LHCN-M2 (cell line): ENCODE results near the gene SF3B2. TPM values are rescaled to one million over a fixed set of nuclear protein-coding genes. Genes with fewer than 3 reads are reported as not detected.
A peak's percentile ranks its signal among the peaks of the same experiment; 100 is the strongest.

Source experiments
- DNase-seq: peaks from one replicate; pipeline ENCODE4 v3.0.0-alpha.2; 2012; ENCODE audit warnings: low read depth
- total RNA-seq: library from RNA; depleted of rRNA; stranded (reverse); fragments of >200 nt; gene quantifications from 2 replicates; pipeline ENCODE4 v1.2.3, GENCODE V29; 2014

Gene SF3B2
- total RNA-seq, 1 experiment from 2014 or later, result 163 TPM

DNA sequence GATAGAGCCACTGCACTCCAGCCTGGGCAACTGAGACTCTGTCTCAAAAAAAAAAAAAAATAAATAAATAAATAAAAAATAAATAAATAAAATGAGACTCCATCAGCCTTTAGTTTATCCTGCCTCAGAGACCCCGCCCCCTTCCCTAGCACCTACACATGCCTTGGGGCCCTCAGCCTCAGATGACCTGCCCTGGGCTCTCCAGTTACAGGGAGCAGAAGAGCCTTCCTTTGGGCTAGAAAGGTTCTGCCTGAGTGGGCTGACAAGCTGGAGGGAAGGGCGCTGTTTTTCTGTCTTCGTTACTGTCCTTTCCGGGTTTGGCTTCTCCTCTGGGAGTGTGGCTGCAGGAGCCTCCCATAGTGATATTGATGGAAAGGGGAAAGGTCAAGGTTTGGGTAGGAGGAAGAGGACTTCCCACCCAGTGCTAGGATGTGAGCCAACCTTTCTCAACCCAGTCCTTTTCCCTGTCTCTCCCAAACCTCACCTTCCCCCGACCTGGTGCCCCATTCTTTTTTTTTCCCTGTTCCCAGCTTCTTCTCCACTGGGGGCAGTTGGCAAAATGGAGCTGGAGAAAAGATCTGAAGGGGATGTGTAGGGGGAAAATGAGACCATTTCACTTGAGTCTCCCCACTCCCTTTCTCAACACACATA, 1.5 kb upstream of the SF3B2 start:
- DNase-seq, result no peak

DNA sequence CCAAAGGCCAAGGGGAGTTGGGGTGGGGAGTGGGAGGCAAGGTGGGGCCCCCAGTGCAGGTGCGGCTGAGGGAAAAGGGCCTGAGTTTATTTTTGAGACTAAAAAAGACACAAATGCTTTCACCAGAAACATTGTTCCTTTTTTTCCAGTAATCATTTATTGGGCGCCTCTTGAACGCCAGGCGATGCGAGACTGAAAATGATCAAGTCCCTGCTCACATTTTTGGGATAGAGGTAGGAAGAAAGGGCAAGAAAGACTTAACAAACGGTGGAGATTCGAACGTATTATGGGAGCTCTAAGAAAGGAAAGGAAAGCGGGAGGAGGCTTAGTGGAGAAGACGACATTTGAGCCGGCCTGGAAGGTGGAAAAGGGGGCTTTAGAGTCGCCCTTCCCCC, 796 bp upstream of the SF3B2 start:
- DNase-seq, result no peak

DNA sequence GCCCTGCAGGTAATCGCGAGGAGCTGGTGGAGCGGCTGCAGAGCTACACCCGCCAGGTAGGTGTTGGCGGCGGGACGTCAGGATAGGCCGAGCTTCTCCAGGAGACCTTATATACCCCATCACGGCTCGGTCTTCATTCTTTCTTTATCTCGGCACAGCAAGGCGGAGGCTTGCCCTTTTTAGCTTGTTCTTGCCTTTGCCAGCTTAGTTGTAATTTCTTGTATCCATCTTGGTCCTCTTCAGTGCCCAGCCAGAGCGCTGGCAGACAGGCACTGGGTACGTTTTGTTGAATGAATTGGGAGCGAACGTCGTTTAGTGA, 459 bp downstream of the SF3B2 start:
- no peak for DNase-seq

DNA sequence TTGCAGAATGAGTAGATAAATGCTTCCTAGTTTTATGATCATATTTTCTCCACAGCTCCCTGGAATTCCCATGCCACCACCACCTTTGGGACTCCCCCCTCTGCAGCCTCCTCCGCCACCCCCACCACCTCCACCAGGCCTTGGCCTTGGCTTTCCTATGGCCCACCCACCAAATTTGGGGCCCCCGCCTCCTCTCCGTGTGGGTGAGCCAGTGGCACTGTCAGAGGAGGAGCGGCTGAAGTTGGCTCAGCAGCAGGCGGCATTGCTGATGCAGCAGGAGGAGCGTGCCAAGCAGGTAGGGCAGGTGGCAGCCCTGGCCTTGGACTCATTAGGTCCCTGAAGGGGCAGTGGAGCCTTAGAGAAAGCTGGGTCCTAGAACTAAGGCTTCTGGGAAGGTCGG, 2.9 kb downstream of the SF3B2 start:
- DNase-seq, result no peak

DNA sequence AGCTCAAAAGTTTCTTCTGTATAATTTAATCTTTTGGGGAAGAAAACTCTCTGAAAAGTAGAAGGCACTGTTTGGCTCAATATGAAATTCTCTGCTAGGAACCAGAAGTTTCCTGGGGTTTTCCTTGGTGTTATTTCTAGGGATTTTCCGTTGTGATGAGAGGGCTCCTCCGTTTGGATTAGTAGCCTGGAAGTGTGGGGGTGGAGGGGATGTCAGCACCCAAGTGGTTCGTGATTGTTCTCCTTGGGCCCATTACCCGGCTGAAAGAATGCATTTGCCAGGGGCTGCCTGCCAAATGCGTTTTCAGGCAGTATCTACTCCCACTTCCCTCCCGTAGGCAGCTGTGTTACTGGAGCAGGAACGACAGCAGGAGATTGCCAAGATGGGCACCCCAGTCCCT, 4.3 kb downstream of the SF3B2 start:
- no peak for DNase-seq

DNA sequence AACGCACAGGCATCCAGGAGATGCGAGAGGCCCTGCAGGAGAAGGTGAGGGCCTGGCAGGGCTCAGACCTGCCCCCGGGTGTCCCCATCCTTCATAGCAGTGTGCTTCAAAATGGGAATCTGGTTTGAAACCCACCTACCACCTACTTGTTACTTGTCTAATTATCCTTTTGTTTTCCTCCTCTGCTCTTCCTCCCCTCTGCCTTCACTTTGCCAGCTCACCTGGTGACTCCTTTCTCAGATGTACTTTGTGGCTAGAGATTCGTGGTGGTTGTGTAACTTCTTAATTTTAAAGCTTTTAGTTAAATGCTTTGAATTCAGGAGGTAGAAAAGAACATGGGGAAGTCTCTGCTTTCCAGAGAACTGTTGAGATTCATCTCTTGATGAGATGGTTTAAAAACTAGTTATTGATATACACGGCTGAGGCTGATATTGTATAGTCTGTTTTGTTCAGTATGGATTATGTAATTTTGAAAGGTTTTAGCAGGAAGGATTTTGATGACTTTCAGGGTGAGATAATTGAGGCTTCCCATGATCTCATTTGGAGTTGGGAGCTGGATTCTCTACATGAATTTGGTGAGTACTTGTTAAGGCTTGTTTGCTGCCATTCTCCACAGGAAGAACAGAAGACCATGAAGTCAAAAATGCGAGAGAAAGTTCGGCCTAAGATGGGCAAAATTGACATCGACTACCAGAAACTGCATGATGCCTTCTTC, 8.0 kb downstream of the SF3B2 start:
- no peak for DNase-seq

DNA sequence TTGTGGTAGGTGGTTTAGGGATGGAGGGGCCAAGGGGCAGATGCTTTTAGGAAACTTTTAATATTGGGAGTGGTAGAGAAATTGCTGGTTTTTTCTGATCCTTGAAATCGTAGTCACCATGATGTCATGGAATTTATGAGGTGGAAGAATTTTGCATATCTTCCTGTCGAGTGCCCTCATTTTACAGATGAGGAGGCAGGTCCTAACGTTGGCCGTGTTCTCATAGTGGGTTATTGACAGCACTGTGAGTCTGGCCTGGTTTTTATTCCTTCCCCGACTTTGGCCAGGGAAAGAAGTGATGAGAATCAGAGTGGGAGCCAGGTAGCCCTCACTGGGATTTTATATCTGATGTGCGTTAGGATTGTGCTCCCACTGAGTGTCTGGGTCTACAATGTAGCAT, 9.1 kb downstream of the SF3B2 start:
- no peak for DNase-seq

DNA sequence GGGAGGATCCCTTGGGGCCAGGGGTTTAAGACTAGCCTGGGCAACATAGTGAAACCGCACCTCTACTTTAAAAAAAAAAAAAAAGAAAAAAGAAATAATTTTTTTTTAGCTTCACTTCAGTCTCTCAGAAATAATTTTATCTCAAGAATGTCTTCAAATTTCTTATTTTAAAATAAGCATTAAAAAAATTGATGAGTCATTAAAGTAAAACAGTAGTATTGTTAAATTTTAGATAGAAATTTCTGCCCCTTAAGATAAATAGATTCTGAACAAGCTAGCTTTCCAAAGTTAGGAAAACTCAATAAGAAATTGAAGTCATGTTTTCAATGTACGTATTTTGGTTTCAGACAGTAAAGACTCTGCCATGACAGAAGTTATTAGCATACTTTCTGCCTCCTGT, 10.2 kb downstream of the SF3B2 start:
- no peak for DNase-seq

DNA sequence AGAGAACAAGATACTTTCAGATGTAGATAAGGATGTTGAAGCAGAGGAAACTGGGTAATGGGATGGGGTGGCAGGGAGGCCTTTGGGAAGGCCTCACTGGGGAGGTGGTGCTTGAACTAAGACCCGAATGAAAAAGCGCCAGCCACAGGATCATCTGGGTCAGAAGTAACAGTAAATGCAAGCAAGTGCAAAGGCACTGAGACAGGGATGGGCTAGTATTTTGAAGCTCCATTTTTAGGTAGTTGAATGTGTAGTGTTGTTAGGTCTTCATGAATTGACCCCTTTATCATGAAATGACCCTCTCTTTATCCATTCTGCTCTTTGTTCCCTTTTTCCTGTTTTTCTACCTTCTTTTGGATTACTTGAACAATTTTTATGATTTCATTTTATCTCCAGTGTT, 11.7 kb downstream of the SF3B2 start:
- DNase-seq, result no peak

DNA sequence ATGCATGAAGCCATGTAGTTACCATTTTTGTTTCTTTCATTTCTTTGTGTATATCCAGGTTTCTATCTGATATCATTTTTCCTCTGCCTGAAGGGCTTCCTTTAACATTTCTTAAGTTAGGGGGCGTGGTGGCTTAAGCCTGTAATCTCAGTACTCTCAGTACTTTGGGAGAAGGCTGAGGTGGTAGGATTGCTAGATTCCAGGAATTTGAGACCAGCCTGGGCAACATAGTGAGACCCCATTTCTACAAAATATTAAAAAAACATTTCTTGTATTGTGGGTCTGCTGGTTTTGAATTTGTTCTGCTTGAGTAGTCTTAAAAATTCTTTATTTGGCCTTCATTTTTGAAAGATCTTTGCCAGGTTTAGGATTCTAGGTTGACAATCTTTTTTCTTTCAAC, 12.4 kb downstream of the SF3B2 start:
- DNase-seq, result no peak

DNA sequence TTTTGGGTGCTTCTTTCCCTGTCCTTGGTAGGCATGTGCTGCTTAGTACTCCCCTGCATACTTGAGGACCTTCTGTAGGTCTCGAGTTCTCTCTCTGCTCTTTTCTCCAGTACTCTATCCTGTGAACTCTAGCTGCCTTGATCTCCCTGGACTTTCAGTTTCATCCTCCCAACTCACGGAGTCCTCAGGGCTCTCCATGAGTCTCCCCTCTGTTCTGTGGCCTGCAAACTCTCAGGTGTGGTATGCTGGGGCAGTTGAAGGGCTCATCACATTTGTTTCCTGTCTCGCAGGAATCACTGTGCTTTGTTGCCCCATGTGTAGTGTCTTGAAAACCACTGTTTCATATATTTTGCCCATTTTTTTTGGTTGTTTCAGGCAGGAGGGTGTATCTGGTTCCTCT, 14.6 kb downstream of the SF3B2 start:
- no peak for DNase-seq

DNA sequence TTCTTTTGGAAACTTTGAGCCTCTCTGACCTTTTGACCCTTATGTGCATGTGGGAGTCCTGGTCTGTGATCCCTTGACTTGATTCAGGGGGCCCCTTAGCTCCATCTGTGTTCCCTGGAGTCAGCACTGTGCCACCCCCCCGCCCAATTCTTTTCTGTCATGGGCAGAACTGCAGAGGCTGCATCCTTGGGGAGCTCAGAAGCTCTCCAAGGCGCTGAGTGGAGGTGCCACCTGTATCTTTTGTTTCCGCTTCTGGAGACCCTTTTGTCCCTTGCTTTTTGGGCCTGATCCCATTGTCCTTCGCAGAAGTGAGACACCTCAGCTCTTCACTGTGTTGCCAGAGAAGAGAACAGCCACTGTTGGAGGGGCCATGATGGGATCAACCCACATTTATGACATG, 15.5 kb downstream of the SF3B2 start:
- no peak for DNase-seq

DNA sequence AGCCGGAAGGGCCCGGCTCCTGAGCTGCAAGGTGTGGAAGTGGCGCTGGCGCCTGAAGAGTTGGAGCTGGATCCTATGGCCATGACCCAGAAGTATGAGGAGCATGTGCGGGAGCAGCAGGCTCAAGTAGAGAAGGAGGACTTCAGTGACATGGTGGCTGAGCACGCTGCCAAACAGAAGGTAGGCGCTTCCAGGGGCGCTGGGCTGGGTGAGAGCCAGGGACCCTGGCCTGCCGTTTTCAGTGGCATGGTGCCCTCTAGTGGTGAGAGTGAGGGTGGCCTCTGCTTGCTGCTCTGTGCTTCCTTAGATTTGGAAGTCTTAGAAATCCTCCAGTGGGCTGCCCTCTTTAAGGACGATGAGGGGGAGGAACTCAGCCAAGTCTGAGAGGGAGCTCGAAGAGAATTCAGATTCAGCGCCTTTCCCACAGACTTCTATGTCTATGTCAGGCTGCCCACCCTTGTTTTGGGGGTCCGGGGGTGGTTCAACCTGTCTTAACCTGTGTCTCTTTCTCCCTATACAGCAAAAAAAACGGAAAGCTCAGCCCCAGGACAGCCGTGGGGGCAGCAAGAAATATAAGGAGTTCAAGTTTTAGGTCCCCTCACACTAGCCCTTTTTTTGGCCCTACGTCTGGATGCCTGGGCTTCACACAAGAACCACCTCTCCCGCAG, 16.1 kb downstream of the SF3B2 start:
- peak; percentile 64 for DNase-seq

DNA sequence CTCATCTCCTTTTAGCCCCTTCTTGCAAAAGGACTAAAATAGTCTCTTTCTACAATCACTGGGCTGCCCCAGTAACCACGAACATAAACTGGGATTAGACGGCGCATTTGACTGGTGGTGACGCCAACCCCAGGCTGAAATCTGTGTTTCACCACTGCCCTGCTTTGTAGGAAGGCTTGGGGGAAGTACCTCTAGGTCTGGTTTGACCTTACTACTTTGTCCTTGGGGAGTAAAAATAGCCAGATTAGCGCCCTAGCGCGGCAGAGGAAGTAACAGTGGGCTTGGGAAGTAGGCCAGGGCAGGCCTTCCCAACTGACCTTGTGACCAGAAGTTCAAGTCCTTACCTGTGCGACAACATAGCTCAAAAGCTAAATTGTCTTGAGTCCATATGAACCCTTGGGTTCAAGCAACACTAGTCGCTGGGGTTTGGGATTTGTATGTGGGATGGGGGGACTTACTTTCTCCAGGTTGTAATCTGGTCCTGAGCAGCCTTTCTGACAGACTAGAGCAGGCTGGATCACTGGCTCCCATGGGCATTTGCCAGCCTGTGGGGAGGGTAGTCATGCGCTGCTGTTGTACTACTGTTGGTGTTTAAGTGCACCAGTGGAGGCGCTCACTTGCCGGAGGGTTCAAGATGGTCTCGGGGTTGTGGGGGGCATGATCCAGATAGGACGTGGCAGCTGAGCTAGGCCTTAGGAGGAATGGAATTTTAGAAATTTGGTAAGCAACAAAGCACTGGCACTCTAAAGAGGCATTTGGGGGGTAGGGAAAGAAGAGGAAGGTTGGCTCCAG, 17.0 kb downstream of the SF3B2 start:
- DNase-seq, result peak; percentile 92

DNA sequence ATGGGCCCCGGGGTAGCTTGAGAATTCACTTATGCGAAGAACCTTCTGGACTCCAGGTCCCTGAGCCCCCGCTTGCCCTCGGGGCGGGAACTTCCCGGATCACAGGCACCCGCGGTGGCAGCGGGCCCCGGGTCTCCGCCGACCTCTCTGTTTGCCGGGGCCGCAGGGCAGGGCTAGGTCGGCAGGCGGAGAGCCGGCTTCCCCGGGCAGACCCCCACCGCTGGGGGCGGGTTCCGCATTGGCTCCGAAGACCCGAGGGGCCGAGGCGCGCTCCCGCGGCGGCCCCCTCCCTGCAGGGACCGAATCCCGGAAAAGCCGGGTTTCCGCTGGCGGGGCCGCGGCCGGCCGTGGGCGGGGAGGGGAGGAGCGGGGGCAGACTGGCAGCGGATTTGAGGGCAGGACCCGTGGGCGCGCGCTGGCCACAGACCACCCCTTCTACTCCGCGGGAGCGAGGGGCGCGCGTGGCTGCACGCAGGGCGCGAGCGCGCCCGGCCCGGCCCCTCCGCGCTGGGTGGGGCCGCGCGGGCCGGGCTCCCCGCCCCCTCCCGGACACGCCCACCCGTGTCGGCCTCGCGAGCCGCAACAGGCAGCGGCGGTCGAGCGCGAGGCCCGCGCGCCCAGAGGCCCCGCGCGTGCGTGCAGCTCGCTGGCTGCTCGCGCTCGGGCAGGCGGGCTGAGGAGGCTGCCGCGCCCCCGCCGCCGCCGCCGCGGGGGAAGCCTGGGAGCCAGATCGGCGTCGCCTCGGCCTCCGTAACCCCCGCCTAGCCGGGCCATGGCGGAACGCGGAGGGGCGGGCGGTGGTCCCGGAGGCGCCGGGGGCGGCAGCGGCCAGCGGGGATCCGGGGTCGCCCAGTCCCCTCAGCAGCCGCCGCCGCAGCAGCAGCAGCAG, 17.8 kb downstream of the SF3B2 start, which contains the start of gene PACS1:
Gene PACS1, plus strand, starts transcription at position 558 of the 889 bp plus-strand sequence. Its CDS starts 215 bp downstream, at position 773.
- DNase-seq, result peak; percentile 81

DNA sequence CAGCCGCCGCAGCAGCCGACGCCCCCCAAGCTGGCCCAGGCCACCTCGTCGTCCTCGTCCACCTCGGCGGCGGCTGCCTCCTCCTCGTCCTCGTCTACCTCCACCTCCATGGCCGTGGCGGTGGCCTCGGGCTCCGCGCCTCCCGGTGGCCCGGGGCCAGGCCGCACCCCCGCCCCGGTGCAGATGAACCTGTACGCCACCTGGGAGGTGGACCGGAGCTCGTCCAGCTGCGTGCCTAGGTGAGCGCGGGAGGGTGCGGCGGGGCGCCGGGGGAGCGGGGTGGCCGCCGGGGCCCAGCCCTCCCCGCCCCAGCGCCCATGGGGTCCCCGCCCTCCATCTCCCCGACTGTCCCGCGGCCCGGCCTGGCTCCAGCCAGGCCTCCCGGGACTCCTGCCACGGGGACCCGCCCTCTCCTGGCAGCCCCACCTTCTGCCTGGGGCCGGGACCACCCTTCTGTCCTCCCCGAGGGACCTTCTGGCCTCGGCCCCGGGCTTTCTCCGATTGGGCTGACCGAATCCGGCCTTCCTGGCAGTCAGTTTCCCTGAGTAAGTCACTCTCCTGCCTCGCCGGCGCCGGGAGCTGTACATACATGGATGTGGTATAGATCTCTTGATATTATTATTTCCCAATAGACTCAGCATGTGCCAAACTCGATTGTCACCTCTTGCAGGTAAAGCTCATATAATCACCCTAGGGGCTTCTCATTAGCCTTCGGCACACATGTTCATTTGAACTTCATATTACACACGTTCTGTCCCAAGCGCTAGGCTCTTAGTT, 18.6 kb downstream of the SF3B2 start:
- DNase-seq, result peak; percentile 25

DNA sequence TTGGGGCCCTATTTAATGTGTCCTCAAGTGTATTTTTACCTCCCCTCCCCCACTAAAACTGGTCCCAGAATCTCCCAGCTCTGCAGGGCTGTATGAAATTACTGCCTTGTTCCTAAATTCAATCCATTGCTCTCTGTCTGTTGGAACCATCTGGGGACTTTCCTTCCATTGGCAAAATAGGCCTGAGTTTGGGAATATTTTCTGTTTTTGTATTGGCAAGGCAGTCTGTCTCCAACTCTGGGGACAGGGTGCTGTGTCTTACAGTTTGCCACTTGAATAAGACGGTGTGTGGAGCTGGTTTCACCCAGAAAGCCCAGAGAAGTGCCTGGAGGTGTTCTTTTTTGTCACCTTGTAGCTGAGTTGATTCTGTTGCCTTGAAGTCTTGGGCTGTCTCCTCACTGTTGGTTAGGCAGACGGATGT, 19.2 kb downstream of the SF3B2 start:
- DNase-seq, result no peak

DNA sequence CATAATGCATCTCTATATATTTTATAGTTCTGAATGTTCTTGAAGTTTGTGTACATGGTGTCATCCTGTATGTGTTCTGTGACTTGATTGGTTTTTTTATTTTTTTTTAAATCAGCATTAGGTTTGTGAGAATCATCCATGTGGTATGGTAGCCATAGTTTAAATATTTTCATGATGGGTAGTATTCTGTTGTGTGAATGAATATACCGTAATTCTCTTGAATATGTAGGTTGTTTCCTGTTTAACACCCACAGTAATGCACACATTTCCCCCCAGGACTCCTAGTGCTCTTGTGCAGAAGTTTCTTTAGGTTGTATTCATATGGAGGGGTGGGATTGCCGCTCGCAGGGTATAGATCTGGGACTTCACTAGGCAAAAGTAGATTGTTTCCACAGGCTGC, 19.9 kb downstream of the SF3B2 start:
- DNase-seq, result no peak

DNA sequence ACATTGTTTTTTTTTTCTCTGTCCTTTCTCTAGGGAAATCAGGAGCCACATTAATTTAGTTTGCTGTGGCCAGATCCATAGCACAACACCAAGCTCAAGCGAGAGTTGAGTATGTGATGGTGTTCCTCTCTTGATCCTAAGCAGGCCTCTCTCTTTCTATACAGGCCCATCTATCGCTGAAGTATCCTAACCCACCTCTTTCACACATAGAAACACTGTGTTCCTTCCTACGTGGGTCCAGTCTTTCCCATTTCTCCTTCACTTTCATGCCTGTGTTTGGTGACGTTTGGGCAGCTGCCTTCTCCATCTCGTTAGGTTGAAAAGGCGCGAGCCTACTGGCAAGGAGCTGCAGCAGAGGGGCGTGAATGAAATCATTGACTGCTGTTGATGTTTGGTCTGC, 20.4 kb downstream of the SF3B2 start:
- no peak for DNase-seq

DNA sequence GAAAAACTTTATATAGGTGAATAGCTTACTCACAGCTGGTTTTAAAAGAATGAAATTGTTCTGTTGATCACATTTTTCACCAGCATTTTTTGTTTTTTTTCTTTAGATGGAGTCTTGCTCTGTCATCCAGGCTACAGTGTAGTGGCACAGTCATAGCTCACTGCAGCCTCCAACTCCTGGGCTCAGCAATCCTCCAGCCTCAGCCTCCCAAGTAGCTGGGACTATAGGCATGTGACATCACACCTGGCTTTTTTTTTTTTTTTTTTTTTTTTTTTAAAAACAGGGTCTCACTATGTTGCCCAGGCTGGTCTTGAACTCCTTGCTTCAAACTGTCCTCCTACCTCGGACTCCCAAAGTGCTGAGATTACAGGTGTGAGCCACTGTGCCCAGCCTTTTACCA, 21.5 kb downstream of the SF3B2 start:
- DNase-seq, result no peak
